HG02970 (cell line): ENCODE results near the gene CA10.

ENCODE experiments used
- ATAC-seq: cut with Tn5 transposase; IDR thresholded peaks from one replicate; pipeline ENCODE4 v1.9.1; 2021; ENCODE audit warnings: mild to moderate bottlenecking, moderate library complexity, moderate number of reproducible peaks; ENCODE audit not compliant: unreplicated experiment, low FRiP score

Gene CA10

DNA sequence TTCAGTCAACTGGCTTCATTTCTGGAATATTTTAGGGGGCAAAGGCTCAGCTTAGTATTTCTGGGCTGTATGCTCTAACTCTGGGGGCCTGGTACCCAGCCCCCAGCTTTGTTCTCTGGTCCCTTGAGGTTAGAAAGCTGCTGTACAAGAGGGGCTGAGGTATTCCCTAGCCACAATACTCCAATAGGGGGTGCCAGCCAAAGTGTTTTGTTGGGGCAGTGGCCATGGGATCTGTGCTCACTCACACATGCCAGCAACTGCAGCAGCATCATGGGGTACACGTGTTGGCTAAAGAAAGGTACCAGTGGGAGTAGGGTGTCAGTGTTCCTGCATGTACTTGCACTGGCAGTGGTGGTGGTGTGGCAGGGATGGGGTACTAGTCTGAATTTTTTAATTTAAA is 257.3 kb downstream of the CA10 start:
- ATAC-seq, result no peak

DNA sequence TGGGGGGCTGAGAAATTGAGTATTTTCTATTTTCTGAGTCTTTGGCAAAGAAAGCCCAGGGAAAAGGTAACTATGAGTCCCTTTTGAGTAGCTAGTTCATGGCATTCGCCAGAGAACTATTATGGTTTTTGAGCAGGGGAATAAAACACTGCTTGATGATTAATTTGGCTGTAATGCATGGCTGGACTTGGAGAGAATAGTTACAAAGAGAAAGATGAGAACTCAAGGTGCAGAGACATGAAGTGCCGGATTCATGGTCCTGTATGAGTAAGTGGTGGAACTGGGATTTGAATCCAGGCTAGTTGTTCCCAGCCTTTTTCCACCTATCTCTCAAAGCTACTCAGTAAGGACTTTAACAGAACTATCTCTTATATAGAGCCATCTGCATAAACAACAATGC is 266.6 kb downstream of the CA10 start:
- no peak for ATAC-seq

DNA sequence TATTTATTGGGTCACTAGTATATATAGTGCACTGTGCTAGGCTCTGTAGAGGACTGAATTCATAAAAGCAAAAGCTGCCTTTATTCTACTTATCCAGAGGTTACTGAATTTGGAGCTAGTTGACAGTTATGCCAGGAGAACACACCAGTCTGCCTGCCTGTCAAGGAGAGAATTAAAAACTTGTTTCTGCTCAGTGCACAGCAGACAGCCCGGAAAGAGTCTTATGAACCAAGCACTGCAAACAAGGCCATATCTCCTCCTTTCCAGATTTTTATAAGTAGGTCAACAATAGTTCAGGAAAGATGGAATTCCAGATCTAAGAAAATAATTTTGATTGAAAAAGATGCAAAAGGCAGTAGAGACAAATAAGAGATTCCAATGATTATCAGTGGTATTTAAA is 267.8 kb downstream of the CA10 start:
- ATAC-seq, result no peak

GRCh38 chr17:51888816-51889215 is 269.7 kb downstream of the CA10 start:
- ATAC-seq, result no peak

- ATAC-seq, result no peak
Measured at GRCh38 chr17:51876986-51877385, 281.5 kb downstream of the CA10 start.

- no peak for ATAC-seq
Measured at GRCh38 chr17:51873302-51873701, 285.2 kb downstream of the CA10 start.

- ATAC-seq, result no peak
Measured at GRCh38 chr17:51869387-51869786, 289.1 kb downstream of the CA10 start.

DNA sequence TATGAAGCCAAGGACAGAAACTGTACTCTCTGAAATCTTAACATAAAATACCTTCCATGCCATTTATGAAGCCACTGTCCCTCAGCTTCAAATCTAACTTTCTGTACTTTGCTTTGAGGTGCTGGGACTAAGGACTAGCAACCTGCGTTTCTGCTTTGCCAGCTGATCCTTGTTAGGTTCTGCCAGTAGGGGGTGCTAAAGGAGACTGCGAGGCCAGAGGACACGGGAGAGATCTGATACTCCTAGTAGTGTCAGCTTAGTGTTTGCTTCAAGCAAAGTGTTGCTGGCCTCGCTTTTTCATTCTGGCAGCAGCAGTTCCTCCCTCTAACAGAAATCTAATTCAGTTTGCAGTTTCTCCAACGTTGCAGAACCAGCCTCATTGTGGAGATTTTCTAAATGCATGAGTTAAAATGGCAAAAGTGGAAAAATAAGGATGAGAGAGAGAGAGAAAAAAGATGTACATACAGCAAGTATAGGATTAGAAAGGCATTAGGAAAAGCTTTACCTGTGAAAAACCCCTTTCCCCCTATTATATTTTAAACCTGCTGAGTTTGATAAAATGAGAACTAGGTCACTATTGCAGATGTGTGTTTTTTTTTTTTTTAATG is 297.5 kb downstream of the CA10 start:
- no peak for ATAC-seq

DNA sequence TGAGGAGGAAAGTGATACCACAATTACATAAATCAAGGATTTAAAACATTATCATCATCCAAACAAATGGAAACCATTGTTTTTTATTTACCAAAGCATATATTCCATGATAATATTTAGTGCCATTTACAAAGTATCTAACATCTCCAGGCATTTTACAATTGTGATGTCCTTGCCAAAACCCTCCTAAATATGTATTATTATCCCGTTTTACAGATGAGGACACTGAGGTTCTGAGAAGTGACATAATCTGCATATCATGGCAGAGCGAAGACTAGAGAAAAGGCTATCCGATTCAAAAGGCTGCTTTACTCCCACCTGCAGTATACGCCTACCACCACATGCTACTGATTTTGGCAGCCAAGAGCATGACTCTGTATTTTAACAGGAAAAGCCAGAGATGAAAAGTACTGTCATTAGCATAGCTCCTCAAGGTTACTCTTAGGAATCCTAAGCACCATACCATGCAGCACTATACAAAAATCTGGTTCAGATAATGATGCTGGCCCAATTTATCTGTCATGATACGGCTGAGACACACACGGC is 301.4 kb downstream of the CA10 start:
- ATAC-seq, result no peak

DNA sequence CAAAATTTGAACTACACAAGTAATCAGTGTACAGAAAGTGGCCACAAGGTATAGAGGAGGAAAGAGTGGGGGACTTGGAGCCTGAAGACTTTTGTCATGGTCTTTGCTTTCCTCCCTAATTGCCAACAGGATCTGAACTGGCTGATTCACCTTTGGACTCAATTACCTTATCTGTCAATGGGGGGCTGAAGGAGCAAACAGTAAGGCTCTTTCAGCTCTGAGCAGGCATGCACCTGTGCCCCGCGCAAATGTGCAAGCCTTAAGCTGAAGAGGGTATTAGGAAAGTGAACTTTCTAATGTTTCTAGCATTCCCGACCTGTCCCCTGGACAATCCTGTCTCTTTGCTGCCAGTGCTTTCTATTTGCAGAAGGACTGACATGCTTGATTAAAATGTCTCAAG is 302.7 kb downstream of the CA10 start:
- ATAC-seq, result no peak

GRCh38 chr17:51853857-51854256 is 304.7 kb downstream of the CA10 start:
- no peak for ATAC-seq

DNA sequence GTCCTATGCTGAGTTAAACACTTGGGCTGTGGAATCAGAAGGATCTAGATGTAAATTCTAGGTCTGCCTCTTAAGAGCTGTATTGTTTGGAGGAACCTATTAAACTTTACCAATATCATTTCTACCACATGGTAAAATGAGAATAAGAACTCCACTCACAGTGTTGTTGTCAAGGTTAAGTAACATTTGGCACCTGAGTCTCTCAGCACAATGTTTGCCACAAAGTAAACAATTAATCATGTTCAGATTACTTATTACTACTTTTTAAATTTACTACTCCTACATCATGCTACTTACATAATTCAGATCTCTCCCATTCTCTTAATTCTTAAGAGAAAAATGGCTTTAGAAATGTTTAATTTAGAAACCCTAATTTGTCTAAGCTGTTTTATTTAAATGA is 305.9 kb downstream of the CA10 start:
- ATAC-seq, result no peak

- no peak for ATAC-seq
Measured at GRCh38 chr17:51850201-51850600, 308.3 kb downstream of the CA10 start.

GRCh38 chr17:51848451-51848850 is 310.1 kb downstream of the CA10 start:
- ATAC-seq, result no peak

DNA sequence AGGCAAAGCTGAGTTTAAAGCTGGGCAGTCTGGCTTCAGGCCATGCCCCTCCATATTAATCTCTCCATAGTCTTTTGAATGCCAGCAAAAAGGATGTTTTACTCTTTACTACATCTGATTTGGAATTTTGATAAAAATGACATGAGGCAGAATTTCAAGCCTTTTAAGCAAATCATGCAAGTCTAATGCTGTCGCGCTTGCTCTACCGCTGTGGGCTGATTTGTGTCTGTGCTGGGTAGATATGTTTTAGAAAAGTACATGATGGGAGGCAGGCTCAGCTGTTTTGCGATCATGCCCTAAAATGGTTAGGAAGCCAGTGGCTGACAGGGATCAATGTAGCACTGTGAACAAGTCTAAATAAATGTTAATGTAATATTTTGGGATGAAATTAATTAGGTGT is 311.9 kb downstream of the CA10 start:
- no peak for ATAC-seq

GRCh38 chr17:51845776-51846175 is 312.7 kb downstream of the CA10 start:
- ATAC-seq, result no peak

DNA sequence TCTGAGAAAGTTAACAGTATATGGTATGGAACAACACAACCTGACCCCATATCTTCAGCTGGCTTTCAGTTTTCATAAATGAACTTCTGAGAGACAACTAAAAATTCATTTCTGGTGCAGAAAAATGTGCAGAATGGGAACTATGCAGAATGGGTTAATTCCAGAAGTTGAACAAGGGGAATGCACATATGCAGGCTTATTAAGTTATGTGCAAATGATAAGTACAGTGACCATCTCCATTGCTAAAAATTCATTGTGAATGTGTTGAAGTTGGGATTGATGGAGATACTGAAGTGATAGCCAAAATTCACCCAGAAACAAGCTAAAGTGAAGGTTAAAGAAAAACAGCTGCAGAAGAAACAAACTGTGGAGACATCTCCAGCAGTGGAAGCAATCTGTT is 315.8 kb downstream of the CA10 start:
- ATAC-seq, result no peak

DNA sequence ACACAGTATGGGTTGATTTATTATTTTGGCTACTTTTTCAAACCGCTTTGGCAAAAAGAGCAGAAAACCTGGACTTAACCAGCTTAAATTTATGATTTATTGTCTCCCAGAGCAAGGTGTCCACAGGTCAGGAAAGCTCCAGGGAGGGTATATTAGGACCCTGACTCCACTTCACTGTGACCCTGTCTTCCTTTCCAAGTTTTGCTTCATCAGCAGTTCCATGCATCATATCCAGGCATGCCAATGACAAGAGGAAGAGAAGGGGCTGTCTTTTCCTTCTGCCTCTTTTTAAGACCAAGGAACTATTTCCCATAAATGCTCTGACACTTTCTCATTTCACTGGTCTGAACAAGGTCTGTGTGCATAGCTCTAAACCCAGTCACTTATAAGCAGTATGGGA is 316.8 kb downstream of the CA10 start:
- no peak for ATAC-seq

- no peak for ATAC-seq
Measured at GRCh38 chr17:51840688-51841087, 317.8 kb downstream of the CA10 start.

DNA sequence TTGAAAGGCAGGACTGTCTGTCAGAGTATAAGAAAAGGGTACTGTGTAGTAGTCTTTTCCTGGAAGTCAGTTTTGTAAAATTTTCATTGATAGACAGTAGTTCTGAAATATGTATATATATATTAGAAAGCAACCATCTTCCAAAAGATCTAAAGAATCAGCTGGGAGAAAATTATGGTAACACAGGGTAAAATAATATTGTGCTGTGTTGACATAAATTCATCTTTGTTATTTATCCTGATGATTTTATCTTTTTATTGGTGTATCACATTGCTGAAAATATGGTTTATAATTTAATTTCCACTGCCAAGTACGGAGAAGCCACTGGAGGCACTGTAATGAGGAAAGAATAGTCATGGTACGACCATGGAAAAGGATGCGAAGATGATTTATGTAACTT is 324.9 kb downstream of the CA10 start:
- no peak for ATAC-seq

DNA sequence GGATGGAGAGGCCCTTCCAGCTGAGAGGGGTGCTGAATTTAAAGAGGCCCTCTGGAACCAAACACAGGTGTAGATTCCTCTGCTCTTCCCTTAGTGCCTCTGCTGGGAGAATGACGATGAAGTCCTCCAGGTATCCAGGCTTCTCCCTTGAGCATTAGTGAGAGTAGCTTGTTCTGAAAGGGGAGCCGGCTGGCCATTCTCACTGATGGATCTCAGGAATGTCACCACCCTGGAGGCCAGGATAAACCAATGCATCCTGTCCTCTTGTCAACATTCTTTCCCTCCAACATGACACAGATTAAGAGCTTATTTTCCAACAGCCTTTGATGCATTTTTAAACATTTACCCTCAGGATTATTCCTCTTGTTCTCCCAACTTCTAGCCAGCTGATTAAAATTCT is 325.5 kb downstream of the CA10 start:
- ATAC-seq, result no peak

DNA sequence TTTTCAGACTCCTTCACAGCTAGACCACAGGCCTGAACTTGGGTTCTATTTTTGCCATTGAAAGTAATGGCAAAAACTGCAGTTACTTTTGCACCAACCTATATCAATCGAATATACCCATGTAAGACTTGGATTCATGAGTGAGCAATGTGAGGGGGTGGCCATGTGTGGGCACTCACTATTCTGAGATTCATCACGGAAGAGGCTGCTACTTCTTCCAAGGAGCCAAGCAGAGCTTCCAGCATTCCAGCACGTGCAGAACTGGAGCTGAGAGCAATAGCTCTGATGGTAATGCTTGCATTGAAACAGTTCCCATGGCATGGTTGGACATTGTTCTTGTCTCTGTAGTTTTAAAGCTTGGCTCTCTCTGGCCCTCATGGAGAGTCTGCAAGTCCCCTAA is 327.6 kb downstream of the CA10 start:
- no peak for ATAC-seq

GRCh38 chr17:51830451-51830850 is 328.1 kb downstream of the CA10 start:
- no peak for ATAC-seq
